Smooth muscle cell of trachea (primary cell): ENCODE results near the gene SGPP2. TPM values are rescaled to one million over a fixed set of nuclear protein-coding genes. Genes with fewer than 3 reads are reported as not detected.

Experiments
- total RNA-seq: library from RNA; depleted of rRNA; stranded (reverse); fragments of >200 nt; gene quantifications from 2 replicates; pipeline ENCODE4 v1.2.1, GENCODE V29; 2014

SGPP2 gene
- not detected in 2 replicates for total RNA-seq

GRCh38 chr2:222424276-222424728, at the start of gene SGPP2:
Gene SGPP2, plus strand, starts transcription at chr2:222424543. Its CDS starts 60 bp downstream, at chr2:222424603.

Other genes starting within 250 kb of the SGPP2 start
- gene PAX3, start 125.5 kb upstream of the SGPP2 start, total RNA-seq: not detected in 2 replicates
- 10.8 and 16.7 TPM in 2 replicates for gene FARSB, start 231.5 kb downstream of the SGPP2 start, total RNA-seq
- gene MOGAT1, start 247.1 kb downstream of the SGPP2 start, total RNA-seq: not detected in 2 replicates